Stomach (tissue), 9 donors: Measurements from ENCODE around the gene BHMT. TPM values are rescaled to one million over a fixed set of nuclear protein-coding genes. Genes with fewer than 3 reads are reported as not detected.

Experiments
- DNase-seq, 2 donors: peaks; one replicate each; pipeline versions ENCODE4 v3.0.0 to v3.0.0-alpha.2; 2013 to 2019
- H3K27ac ChIP-seq, 5 donors: fragments of 200-600 bp in 4 of 5; sonication (generic) in 4 of 5; one replicate each; pipeline ENCODE4 v1.5.1; 2013 to 2019; ENCODE audit warnings: mild to moderate bottlenecking in 1 of 5, moderate library complexity in 1 of 5
- H3K27me3 ChIP-seq, 3 donors: fragments of 200-600 bp; sonication (generic); one replicate each; pipeline ENCODE4 v1.5.1; 2017 to 2019; ENCODE audit warnings: mixed run types in 1 of 3
- H3K36me3 ChIP-seq, 4 donors: fragments of 200-600 bp; sonication (generic); 1 replicate in 3 of 4; 2 replicates in 1 of 4; pipeline ENCODE4 v1.5.1; 2016 to 2019
- H3K4me1 ChIP-seq, 4 donors: fragments of 200-600 bp; sonication (generic); one replicate each; pipeline ENCODE4 v1.5.1; 2016 to 2019
- H3K4me3 ChIP-seq, 4 donors: fragments of 200-600 bp; sonication (generic) in 3 of 4; one replicate each; pipeline ENCODE4 v1.5.1; 2016 to 2019; ENCODE audit warnings: mild to moderate bottlenecking in 1 of 4
- H3K9me3 ChIP-seq, 4 donors: fragments of 200-600 bp; sonication (generic); one replicate each; pipeline ENCODE4 v1.5.1; 2016 to 2019
- CTCF ChIP-seq, 7 experiments: fragments of 450-650 bp in 4 of 7; fragments of 200-600 bp in 3 of 7; sonication (generic) in 3 of 7; IDR thresholded peaks; one replicate each; pipeline ENCODE4 v1.5.1; 2016 to 2019; ENCODE audit warnings: antibody characterized with exemption in 7 of 7, control low read depth in 2 of 7, mild to moderate bottlenecking in 1 of 7
- EP300 ChIP-seq: sonication (generic); formaldehyde crosslinking; IDR thresholded peaks from one replicate; pipeline ENCODE4 v1.6.1; 2017; ENCODE audit warnings: antibody characterized with exemption
- POLR2A ChIP-seq, 4 donors: fragments of 450-650 bp; IDR thresholded peaks; one replicate each; pipeline ENCODE4 v1.6.1; 2016; ENCODE audit warnings: antibody characterized with exemption in 4 of 4, control low read depth in 2 of 4, mild to moderate bottlenecking in 1 of 4, moderate library complexity in 1 of 4
- POLR2AphosphoS5 ChIP-seq, 3 donors: sonication (generic); formaldehyde crosslinking; IDR thresholded peaks; one replicate each; pipeline ENCODE4 v1.6.1; 2016; ENCODE audit warnings: antibody characterized with exemption in 3 of 3
- WGBS, 5 donors: extraction: QIAGEN DNeasy Blood & Tissue Kit in 3 of 5; methylation state at CpG; one replicate each; pipeline versions ENCODE4 v1.1.5 to v1.1.7; 2013 to 2018; 5-methylcytosine and 5-hydroxymethylcytosine counted together
- intact Hi-C: fragments of 100-400 bp; cut with DNase I; formaldehyde crosslinking; loops from one replicate; pipeline ENCODE4 v1.15.1; 2023; ENCODE audit warnings: low total_unique reads
- polyA plus RNA-seq, 3 donors: library from polyadenylated mRNA; stranded (reverse); fragments of 200-250 nt; gene quantifications; one replicate each; pipeline ENCODE4 v1.2.3, GENCODE V29; 2013
- total RNA-seq, 5 donors: library from RNA; depleted of rRNA; stranded (reverse); fragments of >200 nt; gene quantifications; one replicate each; pipeline versions ENCODE4 v1.1.0 to v1.2.3, GENCODE V29; 2014 to 2016
- donor health status: healthy with polysubstance abuse.
- donor health status: Bipolar disorder and iron deficiency.
- donor health status: healthy.

Gene BHMT
- total and polyA plus RNA-seq, 8 donors: 0.53 to 4.0 (median 2.6) TPM; not detected in 3

- Histone ChIP-seq H3K36me3 (no peaks in the 10 kb centered on the region), H3K27me3 (no peaks in the 10 kb centered on the region), H3K4me3 (no peak overlapping the region), H3K9me3 (no peaks in the 10 kb centered on the region), H3K4me1 (no peaks in the 10 kb centered on the region), H3K27ac (no peak overlapping the region)
- TF ChIP-seq POLR2A (IDR thresholded peaks at IDR 0.05): no peak
- TF ChIP-seq EP300: no peak
- TF ChIP-seq CTCF (IDR thresholded peaks at IDR 0.05): no peak
- TF ChIP-seq POLR2AphosphoS5 (IDR thresholded peaks at IDR 0.05): no peak
- DNase-seq: no peak
- intact Hi-C loops: no loop called here
These were observed 56.4 kb downstream of the BHMT start for GRCh38 chr5:79168031-79168430.

- intact Hi-C loops: no loop called here
- Histone ChIP-seq H3K4me3 (no peak overlapping the region), H3K9me3 (no peaks in the 10 kb centered on the region), H3K36me3 (no peaks in the 10 kb centered on the region), H3K4me1 (peaks cover 5 to 9% (median 7%) of the 10 kb centered on the region in 4 donors), H3K27ac (no peak overlapping the region), H3K27me3 (no peaks in the 10 kb centered on the region)
- TF ChIP-seq POLR2A (IDR thresholded peaks at IDR 0.05) (no peak), CTCF (IDR thresholded peaks at IDR 0.05) (no peak), EP300 (no peak), POLR2AphosphoS5 (IDR thresholded peaks at IDR 0.05) (no peak)
- no peak for DNase-seq
These were observed 59.1 kb downstream of the BHMT start for GRCh38 chr5:79170661-79171060.

- no peak for DNase-seq
- intact Hi-C loops: no loop called here
- no peak overlapping the region for H3K27ac ChIP-seq
- H3K36me3 ChIP-seq: no peaks in the 10 kb centered on the region
- no peaks in the 10 kb centered on the region for H3K27me3 ChIP-seq
- TF ChIP-seq POLR2AphosphoS5 (IDR thresholded peaks at IDR 0.05): no peak
- TF ChIP-seq POLR2A (IDR thresholded peaks at IDR 0.05): no peak
- no peak for TF ChIP-seq EP300
- no peak for TF ChIP-seq CTCF (IDR thresholded peaks at IDR 0.05)
- 72 to 83% (median 81%) methylated on average over 6 of the region's 6 CpGs for WGBS, 5 donors
- no peaks in the 10 kb centered on the region for H3K9me3 ChIP-seq
- peaks cover 5 to 9% (median 7%) of the 10 kb centered on the region in 4 donors for H3K4me1 ChIP-seq
- H3K4me3 ChIP-seq: no peak overlapping the region
These were observed 60.1 kb downstream of the BHMT start for GRCh38 chr5:79171635-79172245.

GRCh38 chr5:79172269-79172668 lies 60.7 kb downstream of the BHMT start:
- 55 to 83% (median 75%) methylated on average over 1 of the region's 1 CpG for WGBS, 5 donors
- TF ChIP-seq EP300: no peak
- no peak for TF ChIP-seq POLR2AphosphoS5 (IDR thresholded peaks at IDR 0.05)
- no peak for TF ChIP-seq POLR2A (IDR thresholded peaks at IDR 0.05)
- TF ChIP-seq CTCF (IDR thresholded peaks at IDR 0.05): no peak
- intact Hi-C loops: no loop called here

More at GRCh38 chr5:79172269-79172668, 60.7 kb downstream of the BHMT start:
- no peak overlapping the region for H3K27ac ChIP-seq
- H3K36me3 ChIP-seq: no peaks in the 10 kb centered on the region
- H3K27me3 ChIP-seq: no peaks in the 10 kb centered on the region
- no peak overlapping the region for H3K4me3 ChIP-seq
- H3K9me3 ChIP-seq: no peaks in the 10 kb centered on the region
- DNase-seq: no peak
- peaks cover 5 to 9% (median 7%) of the 10 kb centered on the region in 4 donors for H3K4me1 ChIP-seq
